ENCODE data around the gene ESPNL. TPM values are rescaled to one million over a fixed set of nuclear protein-coding genes. Genes with fewer than 3 reads are reported as not detected.

ESPNL gene
- total and polyA plus RNA-seq, 9 of the 15 experiments (the other 6 are each of a cell fraction or from before 2014, with no cell fraction given): 0.03 to 0.09 (median 0.05) TPM; not detected in 3

GRCh38 chr2:238130696-238131628 is 30.8 kb downstream of the ESPNL start:
- Histone ChIP-seq H3K79me2 (ENCODE audit: control insufficient read depth, insufficient read depth, low read length) (no peaks in the 10 kb centered on the region), H3K4me3 (no peak overlapping the region), H3K4me2 (ENCODE audit: insufficient read depth, low read length) (no peak overlapping the region), H2AFZ (ENCODE audit: low read depth, low read length) (no peak overlapping the region), H4K20me1 (replicated peaks; ENCODE audit: control insufficient read depth, insufficient read depth, low read length) (no peaks in the 10 kb centered on the region), H3K4me1 (replicated peaks in 1 of 2; ENCODE audit: control insufficient read depth in 2 of 2, insufficient read depth in 2 of 2, low read length in 2 of 2) (peaks cover 0 to 53% of the 10 kb centered on the region in 2 experiments; a peak in 3 of 5 replicates), H3K27me3 (ENCODE audit: control insufficient read depth in 2 of 2, insufficient read depth in 2 of 2, low read length in 2 of 2) (peaks cover 5 to 49% of the 10 kb centered on the region in 2 experiments; a peak in 4 of 5 replicates), H3K27ac (ENCODE audit: extremely low read depth, low read depth, low read length) (no peak overlapping the region), H3K9ac (ENCODE audit: insufficient read depth in 1 of 2, low read depth in 2 of 2, low read length in 2 of 2) (no peak overlapping the region), H3K9me3 (replicated peaks; ENCODE audit: control insufficient read depth, insufficient read depth, low read depth, low read length) (0 out of 2 replicates have a peak, but pooled peaks cover 2% of the 10 kb centered on the region), H3K36me3 (ENCODE audit: control insufficient read depth, insufficient read depth, low read length) (no peaks in the 10 kb centered on the region), H3K9me1 (ENCODE audit: control insufficient read depth, insufficient read depth, low read length) (no peaks in the 10 kb centered on the region)
- FAIRE-seq (no peak), ATAC-seq (peak; percentile 15; the same call in 1 of the 3 replicates), DNase-seq (ENCODE audit: extremely low read depth in 1 of 4, low spot score in 3 of 4) (no peak)
- TF ChIP-seq, protein P1, sequence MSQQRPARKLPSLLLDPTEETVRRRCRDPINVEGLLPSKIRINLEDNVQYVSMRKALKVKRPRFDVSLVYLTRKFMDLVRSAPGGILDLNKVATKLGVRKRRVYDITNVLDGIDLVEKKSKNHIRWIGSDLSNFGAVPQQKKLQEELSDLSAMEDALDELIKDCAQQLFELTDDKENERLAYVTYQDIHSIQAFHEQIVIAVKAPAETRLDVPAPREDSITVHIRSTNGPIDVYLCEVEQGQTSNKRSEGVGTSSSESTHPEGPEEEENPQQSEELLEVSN (IDR thresholded peaks at IDR 0.05; ENCODE audit: borderline replicate concordance in 1 of 2, extremely low read depth in 1 of 2, insufficient read depth in 1 of 2, insufficient read length in 1 of 2, low read depth in 1 of 2, low read length in 1 of 2, poor library complexity in 1 of 2, severe bottlenecking in 1 of 2): peak in 1 of 2 experiments; percentile 9
- no peak for TF ChIP-seq XRCC5 (IDR thresholded peaks at IDR 0.05; ENCODE audit: low read depth, low read length)
- CTCF ChIA-PET (ENCODE audit: low intra/inter-chr PET ratio): no interaction called here
- intact Hi-C loops (cut with micrococcal nuclease) (loop anchor here (10.0 kb wide), 1 partner anchor 276 kb away; the partner anchor contains the start of gene RAMP1), in situ Hi-C loops (cut with MboI) (no loop called here)
- POLR2A ChIA-PET: interaction anchor here (0.7 kb wide), 1 partner anchor 256 kb away, joined by 4 read pairs; no protein-coding TSS in a partner anchor
- no TSS peak for BruUV-seq (replicated peaks)
- 39% methylated on average over 24 of the region's 68 CpGs for WGBS (ENCODE audit: insufficient coverage, low coverage, missing lambda C conversion rate)
